ENCODE measurements around the gene UACA.
"Not testable (repeated sequence)": the region's sequence is repeated elsewhere in the genome, so short reads cannot be mapped to it uniquely, and the experiment has no call there.

Gene UACA

GRCh38 chr15:70762469-70763119, 764 bp downstream of the UACA start:
- Histone ChIP-seq H3K9ac (ENCODE audit: low read length) (peak overlapping the region; percentile 18), H3K27me3 (ENCODE audit: control insufficient read depth, insufficient read depth, low read length) (peaks cover 16% of the 10 kb centered on the region), H3K4me3 (ENCODE audit: low read length) (peak overlapping the region; percentile 87), H3K27ac (ENCODE audit: low read length) (no peak overlapping the region), H3K9me3 (ENCODE audit: control insufficient read depth, low read depth, low read length) (no peaks in the 10 kb centered on the region), H3K4me1 (ENCODE audit: control insufficient read depth, low read depth, low read length) (peaks cover 29% of the 10 kb centered on the region), H3K36me3 (ENCODE audit: control insufficient read depth, low read depth, low read length) (no peaks in the 10 kb centered on the region)

GRCh38 chr15:70761931-70762468, 1.4 kb downstream of the UACA start:
- Histone ChIP-seq H3K9me3 (ENCODE audit: control insufficient read depth, low read depth, low read length) (no peaks in the 10 kb centered on the region), H3K27me3 (ENCODE audit: control insufficient read depth, insufficient read depth, low read length) (peaks cover 16% of the 10 kb centered on the region), H3K4me1 (ENCODE audit: control insufficient read depth, low read depth, low read length) (peaks cover 29% of the 10 kb centered on the region), H3K9ac (ENCODE audit: low read length) (peak overlapping the region; percentile 18), H3K36me3 (ENCODE audit: control insufficient read depth, low read depth, low read length) (no peaks in the 10 kb centered on the region), H3K4me3 (ENCODE audit: low read length) (peak overlapping the region; percentile 87), H3K27ac (ENCODE audit: low read length) (no peak overlapping the region)

GRCh38 chr15:70761046-70761445, 2.3 kb downstream of the UACA start:
- H3K27ac ChIP-seq (ENCODE audit: low read length): no peak overlapping the region
- no peaks in the 10 kb centered on the region for H3K9me3 ChIP-seq (ENCODE audit: control insufficient read depth, low read depth, low read length)
- peaks cover 29% of the 10 kb centered on the region for H3K4me1 ChIP-seq (ENCODE audit: control insufficient read depth, low read depth, low read length)
- H3K27me3 ChIP-seq (ENCODE audit: control insufficient read depth, insufficient read depth, low read length): peaks cover 16% of the 10 kb centered on the region
- no peak overlapping the region for H3K4me3 ChIP-seq (ENCODE audit: low read length)
- H3K9ac ChIP-seq (ENCODE audit: low read length): no peak overlapping the region
- no peaks in the 10 kb centered on the region for H3K36me3 ChIP-seq (ENCODE audit: control insufficient read depth, low read depth, low read length)

- no peak overlapping the region for H3K4me3 ChIP-seq (ENCODE audit: low read length)
- peak overlapping the region; percentile 25 for H3K9ac ChIP-seq (ENCODE audit: low read length)
- H3K27ac ChIP-seq (ENCODE audit: low read length): no peak overlapping the region
- peaks cover 16% of the 10 kb centered on the region for H3K27me3 ChIP-seq (ENCODE audit: control insufficient read depth, insufficient read depth, low read length)
- H3K9me3 ChIP-seq (ENCODE audit: control insufficient read depth, low read depth, low read length): no peaks in the 10 kb centered on the region
- no peaks in the 10 kb centered on the region for H3K36me3 ChIP-seq (ENCODE audit: control insufficient read depth, low read depth, low read length)
- H3K4me1 ChIP-seq (ENCODE audit: control insufficient read depth, low read depth, low read length): peaks cover 18% of the 10 kb centered on the region
These were observed 4.4 kb downstream of the UACA start for GRCh38 chr15:70758790-70759462.

GRCh38 chr15:70757627-70758026, 5.7 kb downstream of the UACA start:
- Histone ChIP-seq H3K27ac (ENCODE audit: low read length) (no peak overlapping the region), H3K9ac (ENCODE audit: low read length) (no peak overlapping the region), H3K9me3 (ENCODE audit: control insufficient read depth, low read depth, low read length) (no peaks in the 10 kb centered on the region), H3K4me3 (ENCODE audit: low read length) (no peak overlapping the region), H3K36me3 (ENCODE audit: control insufficient read depth, low read depth, low read length) (no peaks in the 10 kb centered on the region), H3K4me1 (ENCODE audit: control insufficient read depth, low read depth, low read length) (peaks cover 18% of the 10 kb centered on the region), H3K27me3 (ENCODE audit: control insufficient read depth, insufficient read depth, low read length) (peaks cover 16% of the 10 kb centered on the region)

GRCh38 chr15:70754862-70755261, 8.5 kb downstream of the UACA start:
- Histone ChIP-seq H3K36me3 (ENCODE audit: control insufficient read depth, low read depth, low read length) (no peaks in the 10 kb centered on the region), H3K27ac (ENCODE audit: low read length) (no peak overlapping the region), H3K9ac (ENCODE audit: low read length) (no peak overlapping the region), H3K9me3 (ENCODE audit: control insufficient read depth, low read depth, low read length) (no peaks in the 10 kb centered on the region), H3K4me3 (ENCODE audit: low read length) (no peak overlapping the region), H3K4me1 (ENCODE audit: control insufficient read depth, low read depth, low read length) (peaks cover 10% of the 10 kb centered on the region), H3K27me3 (ENCODE audit: control insufficient read depth, insufficient read depth, low read length) (no peaks in the 10 kb centered on the region)

- Histone ChIP-seq H3K36me3 (ENCODE audit: control insufficient read depth, low read depth, low read length) (no peaks in the 10 kb centered on the region), H3K9me3 (ENCODE audit: control insufficient read depth, low read depth, low read length) (no peaks in the 10 kb centered on the region), H3K27me3 (ENCODE audit: control insufficient read depth, insufficient read depth, low read length) (no peaks in the 10 kb centered on the region), H3K9ac (ENCODE audit: low read length) (no peak overlapping the region), H3K4me1 (ENCODE audit: control insufficient read depth, low read depth, low read length) (peaks cover 3% of the 10 kb centered on the region), H3K4me3 (ENCODE audit: low read length) (no peak overlapping the region), H3K27ac (ENCODE audit: low read length) (no peak overlapping the region)
These were observed 10.1 kb downstream of the UACA start for GRCh38 chr15:70753101-70753829.

GRCh38 chr15:70752193-70752635, 11.1 kb downstream of the UACA start:
- no peak overlapping the region for H3K9ac ChIP-seq (ENCODE audit: low read length)
- H3K27ac ChIP-seq (ENCODE audit: low read length): no peak overlapping the region
- H3K4me1 ChIP-seq (ENCODE audit: control insufficient read depth, low read depth, low read length): no peaks in the 10 kb centered on the region
- no peak overlapping the region for H3K4me3 ChIP-seq (ENCODE audit: low read length)
- H3K27me3 ChIP-seq (ENCODE audit: control insufficient read depth, insufficient read depth, low read length): no peaks in the 10 kb centered on the region
- H3K36me3 ChIP-seq (ENCODE audit: control insufficient read depth, low read depth, low read length): no peaks in the 10 kb centered on the region
- no peaks in the 10 kb centered on the region for H3K9me3 ChIP-seq (ENCODE audit: control insufficient read depth, low read depth, low read length)

GRCh38 chr15:70750203-70750869, 13.0 kb downstream of the UACA start:
- H3K9ac ChIP-seq (ENCODE audit: low read length): no peak overlapping the region
- H3K27me3 ChIP-seq (ENCODE audit: control insufficient read depth, insufficient read depth, low read length): no peaks in the 10 kb centered on the region
- no peaks in the 10 kb centered on the region for H3K4me1 ChIP-seq (ENCODE audit: control insufficient read depth, low read depth, low read length)
- H3K4me3 ChIP-seq (ENCODE audit: low read length): no peak overlapping the region
- H3K36me3 ChIP-seq (ENCODE audit: control insufficient read depth, low read depth, low read length): no peaks in the 10 kb centered on the region
- H3K27ac ChIP-seq (ENCODE audit: low read length): no peak overlapping the region
- no peaks in the 10 kb centered on the region for H3K9me3 ChIP-seq (ENCODE audit: control insufficient read depth, low read depth, low read length)

GRCh38 chr15:70748281-70748747, 15.0 kb downstream of the UACA start:
- no peak overlapping the region for H3K27ac ChIP-seq (ENCODE audit: low read length)
- no peaks in the 10 kb centered on the region for H3K27me3 ChIP-seq (ENCODE audit: control insufficient read depth, insufficient read depth, low read length)
- H3K9me3 ChIP-seq (ENCODE audit: control insufficient read depth, low read depth, low read length): no peaks in the 10 kb centered on the region
- no peaks in the 10 kb centered on the region for H3K4me1 ChIP-seq (ENCODE audit: control insufficient read depth, low read depth, low read length)
- H3K4me3 ChIP-seq (ENCODE audit: low read length): no peak overlapping the region
- H3K36me3 ChIP-seq (ENCODE audit: control insufficient read depth, low read depth, low read length): no peaks in the 10 kb centered on the region
- H3K9ac ChIP-seq (ENCODE audit: low read length): no peak overlapping the region

- H3K9ac ChIP-seq (ENCODE audit: low read length); H3K27me3 ChIP-seq (ENCODE audit: control insufficient read depth, insufficient read depth, low read length); H3K27ac ChIP-seq (ENCODE audit: low read length); H3K4me3 ChIP-seq (ENCODE audit: low read length); H3K36me3 ChIP-seq (ENCODE audit: control insufficient read depth, low read depth, low read length); H3K4me1 ChIP-seq (ENCODE audit: control insufficient read depth, low read depth, low read length); H3K9me3 ChIP-seq (ENCODE audit: control insufficient read depth, low read depth, low read length): not testable (repeated sequence)
These were observed 16.8 kb downstream of the UACA start for GRCh38 chr15:70746598-70746997.

Data from iPS-18a (cell line).